Measurements from ENCODE around the gene EIF4H. TPM values are rescaled to one million over a fixed set of nuclear protein-coding genes. Genes with fewer than 3 reads are reported as not detected.

EIF4H gene
- total RNA-seq = 489 and 502 TPM in 2 replicates

DNA sequence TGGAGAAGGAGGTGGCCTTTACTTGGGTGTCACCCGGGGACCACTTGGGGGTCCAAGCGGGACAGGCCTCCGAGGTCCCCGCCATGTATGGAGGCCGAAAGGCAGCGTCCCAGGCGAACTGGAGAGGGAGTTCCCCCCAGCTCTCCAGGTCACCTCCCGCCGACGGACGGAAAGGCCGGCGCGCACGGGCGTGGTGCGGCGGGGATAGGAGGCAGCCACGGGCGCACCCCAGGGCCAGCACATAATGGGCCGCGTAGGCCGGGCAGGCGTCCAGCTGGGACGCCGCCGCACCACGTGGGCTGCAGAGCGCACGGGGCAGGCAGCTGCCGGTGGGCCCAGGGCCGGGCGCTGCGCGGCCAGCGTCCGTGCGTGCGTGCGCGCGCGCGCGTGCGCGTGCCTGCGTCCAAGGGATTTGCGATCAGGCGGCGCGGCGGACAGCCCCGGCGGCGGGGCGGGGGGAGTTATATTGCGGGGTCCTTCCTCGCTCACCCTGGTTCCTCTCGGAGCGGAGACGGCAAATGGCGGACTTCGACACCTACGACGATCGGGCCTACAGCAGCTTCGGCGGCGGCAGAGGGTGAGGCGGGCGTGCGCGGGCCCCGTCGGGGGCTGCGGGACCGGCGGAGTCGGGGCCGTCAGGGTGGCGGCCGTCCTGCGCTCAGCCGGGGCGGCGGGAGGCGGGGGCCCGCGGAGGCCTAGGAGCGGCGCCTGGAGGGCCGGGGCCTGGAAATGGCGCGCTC is at the start of gene EIF4H:
TSS of gene EIF4H (plus strand) at position 491 of the 740 bp plus-strand sequence. CDS start at position 519, 28 bp downstream.

Other genes starting within 250 kb of the EIF4H start
- gene ELN, start 146.2 kb upstream of the EIF4H start, total RNA-seq = 82.6 and 158 TPM in 2 replicates
- gene LIMK1, start 90.6 kb upstream of the EIF4H start, total RNA-seq = 22.2 and 44.8 TPM in 2 replicates
- gene LAT2, start 35.6 kb downstream of the EIF4H start, total RNA-seq = 0.30 and 0.33 TPM in 2 replicates
- gene RFC2, start 80.0 kb downstream of the EIF4H start, total RNA-seq = 8.3 and 8.9 TPM in 2 replicates
- gene CLIP2, start 115.1 kb downstream of the EIF4H start, total RNA-seq = 78.6 and 80.5 TPM in 2 replicates

Data from smooth muscle cell of the pulmonary artery (primary cell).